Measurements from ENCODE around the gene EXOC1.
"Not testable (repeated sequence)": the region's sequence is repeated elsewhere in the genome, so short reads cannot be mapped to it uniquely, and the experiment has no call there.

The EXOC1 gene

GRCh38 chr4:55853484-55854046 lies at the start of gene EXOC1:
Gene EXOC1 (plus strand): TSS chr4:55853648. CDS start chr4:55858324, 4,676 bp downstream.
- DNase-seq = peak; percentile 86

GRCh38 chr4:55807556-55807955 lies 45.9 kb upstream of the EXOC1 start:
- DNase-seq = no peak

- no peak for DNase-seq
These were observed 45.3 kb upstream of the EXOC1 start for GRCh38 chr4:55808186-55808585.

- DNase-seq = no peak
These were observed 44.8 kb upstream of the EXOC1 start for GRCh38 chr4:55808632-55809031.

GRCh38 chr4:55817691-55818090 lies 35.8 kb upstream of the EXOC1 start:
- no peak for DNase-seq

GRCh38 chr4:55819634-55820033 lies 33.8 kb upstream of the EXOC1 start, which contains the start of gene EXOC1L:
Gene EXOC1L (plus strand): TSS chr4:55819790. CDS start chr4:55820027, 237 bp downstream.
- no peak for DNase-seq

- no peak for DNase-seq
These were observed 33.2 kb upstream of the EXOC1 start for GRCh38 chr4:55820279-55820678.

- no peak for DNase-seq
These were observed 31.1 kb upstream of the EXOC1 start for GRCh38 chr4:55822329-55822728.

GRCh38 chr4:55824865-55825264 lies 28.6 kb upstream of the EXOC1 start:
- no peak for DNase-seq

- DNase-seq = no peak
These were observed 26.5 kb upstream of the EXOC1 start for GRCh38 chr4:55826986-55827385.

- DNase-seq = no peak
These were observed 25.9 kb upstream of the EXOC1 start for GRCh38 chr4:55827582-55827981.

GRCh38 chr4:55830048-55830447 lies 23.4 kb upstream of the EXOC1 start:
- DNase-seq = no peak

GRCh38 chr4:55830716-55831115 lies 22.7 kb upstream of the EXOC1 start:
- DNase-seq = no peak

- no peak for DNase-seq
These were observed 19.2 kb upstream of the EXOC1 start for GRCh38 chr4:55834086-55834795.

GRCh38 chr4:55837903-55838302 lies 15.5 kb upstream of the EXOC1 start:
- DNase-seq = no peak

- DNase-seq = no peak
These were observed 15.1 kb upstream of the EXOC1 start for GRCh38 chr4:55838356-55838755.

GRCh38 chr4:55838952-55839351 lies 14.5 kb upstream of the EXOC1 start:
- DNase-seq = no peak

- DNase-seq = no peak
These were observed 12.5 kb upstream of the EXOC1 start for GRCh38 chr4:55840956-55841355.

GRCh38 chr4:55841373-55842239 lies 11.8 kb upstream of the EXOC1 start:
- not testable (repeated sequence) for DNase-seq

- DNase-seq = not testable (repeated sequence)
These were observed 11.1 kb upstream of the EXOC1 start for GRCh38 chr4:55842312-55842711.

GRCh38 chr4:55849724-55850123 lies 3.7 kb upstream of the EXOC1 start:
- DNase-seq = no peak

GRCh38 chr4:55851885-55852284 lies 1.6 kb upstream of the EXOC1 start:
- no peak for DNase-seq

- no peak for DNase-seq
These were observed 681 bp downstream of the EXOC1 start for GRCh38 chr4:55854129-55854528.

- no peak for DNase-seq
These were observed 4.1 kb downstream of the EXOC1 start for GRCh38 chr4:55857586-55857985.
